ENCODE results near the gene SLC12A7. TPM values are rescaled to one million over a fixed set of nuclear protein-coding genes. Genes with fewer than 3 reads are reported as not detected.

Gene SLC12A7
- total RNA-seq, 1 donor from 2014 or later, result 11.5 TPM

DNA sequence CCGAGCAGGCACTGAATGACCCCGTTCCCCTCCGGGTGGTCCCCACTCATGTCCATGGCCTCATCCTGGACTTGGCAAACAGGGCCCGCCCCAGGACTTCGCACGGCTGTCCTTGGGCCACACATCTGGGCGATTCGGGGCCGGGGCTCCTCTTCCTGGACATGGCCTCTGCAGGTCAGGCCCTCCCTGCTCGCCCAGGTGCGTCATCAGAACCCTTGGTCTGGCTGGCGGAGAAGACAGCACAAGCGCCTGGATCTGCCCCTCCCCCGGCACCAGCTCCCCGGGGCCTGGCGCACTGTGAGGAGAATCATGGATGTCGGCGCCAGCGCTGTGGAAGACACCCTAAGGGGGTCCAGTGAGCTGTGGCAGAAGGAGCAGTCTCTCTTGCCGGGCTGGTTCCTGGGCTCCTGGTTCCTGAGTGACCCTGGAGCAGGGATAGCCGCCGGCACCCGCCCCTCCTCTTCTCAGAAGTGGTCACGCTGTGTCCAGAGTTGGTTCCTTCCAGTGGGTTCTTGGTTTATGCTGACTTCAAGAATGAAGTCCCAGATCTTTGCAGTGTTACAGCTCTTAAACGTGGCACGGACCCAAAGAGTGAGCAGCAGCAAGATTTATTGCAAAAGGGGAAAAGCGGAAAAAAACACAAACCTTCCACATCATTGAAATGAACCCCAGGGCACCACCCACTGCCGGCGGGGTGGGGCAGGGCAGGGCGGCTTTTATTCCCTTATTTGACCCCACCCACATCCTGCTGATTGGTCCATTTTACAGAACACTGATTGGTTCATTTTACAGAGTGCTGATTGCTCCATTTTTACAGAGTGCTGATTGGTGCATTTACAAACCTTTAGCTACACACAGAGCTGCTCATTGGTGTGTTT, 25.9 kb upstream of the SLC12A7 start:
- Mint-ChIP-seq H3K27ac (ENCODE audit: unreplicated experiment) (no peak overlapping the region), H3K27me3 (ENCODE audit: unreplicated experiment) (peaks cover 22% of the 10 kb centered on the region), H3K4me1 (ENCODE audit: unreplicated experiment) (peaks cover 8% of the 10 kb centered on the region), H3K36me3 (ENCODE audit: unreplicated experiment) (no peaks in the 10 kb centered on the region), H3K4me3 (ENCODE audit: unreplicated experiment) (no peak overlapping the region), H3K9me3 (ENCODE audit: unreplicated experiment) (no peaks in the 10 kb centered on the region)
- TF ChIP-seq CTCF (IDR thresholded peaks at IDR 0.05), result no peak
- DNase-seq (ENCODE audit: extremely low spot score, unreplicated experiment), result no peak

DNA sequence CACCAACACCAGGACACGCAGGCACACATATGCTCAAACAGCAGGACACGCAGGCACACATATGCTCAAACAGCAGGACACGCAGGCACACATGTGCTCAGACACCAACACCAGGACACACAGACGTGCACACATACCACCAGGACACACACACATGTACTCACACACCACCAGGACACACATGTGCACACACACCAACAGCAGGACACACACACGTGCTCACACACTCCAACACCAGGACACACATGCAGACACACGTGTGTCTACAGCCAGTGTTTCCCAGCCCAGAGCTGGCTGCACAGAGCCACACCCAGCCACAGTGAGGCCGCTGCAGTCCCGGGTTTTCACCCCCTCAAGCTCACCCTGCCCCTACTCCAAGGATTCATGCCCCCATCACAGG, 25.0 kb upstream of the SLC12A7 start:
- Mint-ChIP-seq H3K27me3 (ENCODE audit: unreplicated experiment) (peaks cover 19% of the 10 kb centered on the region), H3K36me3 (ENCODE audit: unreplicated experiment) (no peaks in the 10 kb centered on the region), H3K9me3 (ENCODE audit: unreplicated experiment) (no peaks in the 10 kb centered on the region), H3K4me3 (ENCODE audit: unreplicated experiment) (no peak overlapping the region), H3K4me1 (ENCODE audit: unreplicated experiment) (peaks cover 8% of the 10 kb centered on the region), H3K27ac (ENCODE audit: unreplicated experiment) (no peak overlapping the region)
- no peak for TF ChIP-seq CTCF (IDR thresholded peaks at IDR 0.05)
- DNase-seq (ENCODE audit: extremely low spot score, unreplicated experiment), result no peak

GRCh38 chr5:1135696-1136525, 24.0 kb upstream of the SLC12A7 start:
- Mint-ChIP-seq H3K9me3 (ENCODE audit: unreplicated experiment) (no peaks in the 10 kb centered on the region), H3K27me3 (ENCODE audit: unreplicated experiment) (peaks cover 17% of the 10 kb centered on the region), H3K27ac (ENCODE audit: unreplicated experiment) (no peak overlapping the region), H3K4me3 (ENCODE audit: unreplicated experiment) (no peak overlapping the region), H3K36me3 (ENCODE audit: unreplicated experiment) (no peaks in the 10 kb centered on the region), H3K4me1 (ENCODE audit: unreplicated experiment) (peaks cover 8% of the 10 kb centered on the region)
- TF ChIP-seq CTCF (IDR thresholded peaks at IDR 0.05), result no peak
- no peak for DNase-seq (ENCODE audit: extremely low spot score, unreplicated experiment)

DNA sequence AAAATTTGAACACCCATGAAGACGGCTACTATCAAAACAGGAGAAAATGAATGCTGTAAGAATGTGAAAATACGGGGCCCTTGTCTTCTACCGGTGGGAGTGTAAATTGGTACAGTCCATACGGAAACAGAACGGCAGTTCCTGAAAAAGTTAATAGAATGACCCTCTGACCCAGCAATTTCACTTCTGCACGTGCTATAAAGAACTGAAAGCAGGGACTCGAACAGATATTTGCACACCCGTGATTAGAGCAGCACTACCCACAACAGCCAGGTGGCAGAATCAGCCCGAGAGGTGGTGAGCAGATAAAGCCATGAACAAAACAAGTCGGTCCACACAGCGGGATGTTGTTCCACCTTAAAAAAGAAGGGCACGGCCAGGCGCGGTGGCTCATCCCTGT, 22.6 kb upstream of the SLC12A7 start:
- Mint-ChIP-seq H3K4me1 (ENCODE audit: unreplicated experiment) (peaks cover 8% of the 10 kb centered on the region), H3K27me3 (ENCODE audit: unreplicated experiment) (peaks cover 16% of the 10 kb centered on the region), H3K9me3 (ENCODE audit: unreplicated experiment) (no peaks in the 10 kb centered on the region), H3K4me3 (ENCODE audit: unreplicated experiment) (no peak overlapping the region), H3K27ac (ENCODE audit: unreplicated experiment) (no peak overlapping the region), H3K36me3 (ENCODE audit: unreplicated experiment) (no peaks in the 10 kb centered on the region)
- no peak for DNase-seq (ENCODE audit: extremely low spot score, unreplicated experiment)
- TF ChIP-seq CTCF (IDR thresholded peaks at IDR 0.05), result no peak

Measured in osteocyte (in vitro differentiated cells).